ENCODE measurements around the gene BCKDHB.
A peak's percentile ranks its signal among the peaks of the same experiment; 100 is the strongest.
"Not testable (repeated sequence)": the region's sequence is repeated elsewhere in the genome, so short reads cannot be mapped to it uniquely, and the experiment has no call there.

The BCKDHB gene

GRCh38 chr6:80106418-80107235, at the start of gene BCKDHB:
TSS of gene BCKDHB (plus strand) at chr6:80106671. CDS start at chr6:80106694, 23 bp downstream.
- DNase-seq = peak; percentile 96

GRCh38 chr6:80060774-80061173, 45.7 kb upstream of the BCKDHB start:
- no peak for DNase-seq

- not testable (repeated sequence) for DNase-seq
Observed at GRCh38 chr6:80068146-80068545, 38.3 kb upstream of the BCKDHB start.

- not testable (repeated sequence) for DNase-seq
Observed at GRCh38 chr6:80070431-80070830, 36.0 kb upstream of the BCKDHB start.

- DNase-seq = no peak
Observed at GRCh38 chr6:80077067-80077466, 29.4 kb upstream of the BCKDHB start.

- DNase-seq = no peak
Observed at GRCh38 chr6:80088637-80089036, 17.8 kb upstream of the BCKDHB start.

GRCh38 chr6:80091506-80091905, 15.0 kb upstream of the BCKDHB start:
- no peak for DNase-seq

- peak; percentile 10 for DNase-seq
Observed at GRCh38 chr6:80094017-80094416, 12.5 kb upstream of the BCKDHB start.

GRCh38 chr6:80095600-80095999, 10.9 kb upstream of the BCKDHB start:
- no peak for DNase-seq

- no peak for DNase-seq
Observed at GRCh38 chr6:80098392-80098791, 8.1 kb upstream of the BCKDHB start.

GRCh38 chr6:80104520-80104919, 2.0 kb upstream of the BCKDHB start:
- DNase-seq = no peak

- no peak for DNase-seq
Observed at GRCh38 chr6:80105972-80106417, 476 bp upstream of the BCKDHB start.

- DNase-seq = not testable (repeated sequence)
Observed at GRCh38 chr6:80122576-80122975, 16.1 kb downstream of the BCKDHB start.

- no peak for DNase-seq
Observed at GRCh38 chr6:80126657-80127345, 20.3 kb downstream of the BCKDHB start.

- DNase-seq = no peak
Observed at GRCh38 chr6:80129485-80129884, 23.0 kb downstream of the BCKDHB start.

- peak; percentile 2 for DNase-seq
Observed at GRCh38 chr6:80133020-80133419, 26.5 kb downstream of the BCKDHB start.

GRCh38 chr6:80134065-80134464, 27.6 kb downstream of the BCKDHB start:
- DNase-seq = no peak

- no peak for DNase-seq
Observed at GRCh38 chr6:80142586-80142985, 36.1 kb downstream of the BCKDHB start.

GRCh38 chr6:80143419-80143937, 37.0 kb downstream of the BCKDHB start:
- DNase-seq = peak; percentile 74

- DNase-seq = no peak
Observed at GRCh38 chr6:80144753-80145315, 38.4 kb downstream of the BCKDHB start.

- DNase-seq = no peak
Observed at GRCh38 chr6:80145509-80145908, 39.0 kb downstream of the BCKDHB start.

GRCh38 chr6:80145921-80146320, 39.5 kb downstream of the BCKDHB start:
- no peak for DNase-seq

- no peak for DNase-seq
Observed at GRCh38 chr6:80148220-80148619, 41.7 kb downstream of the BCKDHB start.

- no peak for DNase-seq
Observed at GRCh38 chr6:80151635-80152034, 45.2 kb downstream of the BCKDHB start.

Measured in amniotic stem cell (primary cell).